Fibroblast of villous mesenchyme (primary cell): ENCODE data around the gene COP1. TPM values are rescaled to one million over a fixed set of nuclear protein-coding genes. Genes with fewer than 3 reads are reported as not detected.
"Not testable (repeated sequence)": the region's sequence is repeated elsewhere in the genome, so short reads cannot be mapped to it uniquely, and the experiment has no call there.

Experiments
- DNase-seq: peaks from one replicate; pipeline ENCODE4 v3.0.0-alpha.2; 2010; ENCODE audit warnings: low read depth
- H3K4me3 ChIP-seq: 2 replicates; pipeline ENCODE4 v1.5.1; 2011; ENCODE audit warnings: low read depth, mild to moderate bottlenecking, low read length
- total RNA-seq: library from RNA; depleted of rRNA; stranded (reverse); fragments of >200 nt; gene quantifications from 2 replicates; pipeline ENCODE4 v1.2.3, GENCODE V29; 2012
- TF ChIP-seq, protein P1 (sequence below): IDR thresholded peaks from 2 replicates; pipeline ENCODE4 v1.5.1; 2012; ENCODE audit warnings: low read depth, mild to moderate bottlenecking, low read length; ENCODE audit not compliant: insufficient read depth

COP1 gene
- total RNA-seq, 1 donor = 66.9 TPM

DNA sequence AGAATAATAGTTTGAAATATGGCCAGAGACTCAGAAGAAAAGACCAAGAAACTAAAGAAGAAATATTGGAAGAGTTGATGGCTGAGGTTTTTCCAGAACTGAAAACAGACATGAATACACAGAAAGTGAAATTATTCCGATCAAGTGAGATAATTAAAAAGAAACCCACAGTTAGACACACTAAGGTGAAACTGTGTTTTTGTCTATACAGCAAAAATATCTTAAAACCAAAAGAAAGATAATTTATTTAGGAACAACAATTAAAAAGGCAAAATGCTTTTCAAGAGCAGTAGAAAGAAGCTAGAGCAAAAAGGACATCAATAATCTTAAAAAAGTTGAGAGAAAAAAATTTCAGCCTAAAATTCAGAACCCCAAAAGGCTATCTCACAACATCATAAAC, 116.3 kb downstream of the COP1 start:
- DNase-seq = no peak
- TF ChIP-seq, protein P1, sequence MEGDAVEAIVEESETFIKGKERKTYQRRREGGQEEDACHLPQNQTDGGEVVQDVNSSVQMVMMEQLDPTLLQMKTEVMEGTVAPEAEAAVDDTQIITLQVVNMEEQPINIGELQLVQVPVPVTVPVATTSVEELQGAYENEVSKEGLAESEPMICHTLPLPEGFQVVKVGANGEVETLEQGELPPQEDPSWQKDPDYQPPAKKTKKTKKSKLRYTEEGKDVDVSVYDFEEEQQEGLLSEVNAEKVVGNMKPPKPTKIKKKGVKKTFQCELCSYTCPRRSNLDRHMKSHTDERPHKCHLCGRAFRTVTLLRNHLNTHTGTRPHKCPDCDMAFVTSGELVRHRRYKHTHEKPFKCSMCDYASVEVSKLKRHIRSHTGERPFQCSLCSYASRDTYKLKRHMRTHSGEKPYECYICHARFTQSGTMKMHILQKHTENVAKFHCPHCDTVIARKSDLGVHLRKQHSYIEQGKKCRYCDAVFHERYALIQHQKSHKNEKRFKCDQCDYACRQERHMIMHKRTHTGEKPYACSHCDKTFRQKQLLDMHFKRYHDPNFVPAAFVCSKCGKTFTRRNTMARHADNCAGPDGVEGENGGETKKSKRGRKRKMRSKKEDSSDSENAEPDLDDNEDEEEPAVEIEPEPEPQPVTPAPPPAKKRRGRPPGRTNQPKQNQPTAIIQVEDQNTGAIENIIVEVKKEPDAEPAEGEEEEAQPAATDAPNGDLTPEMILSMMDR = no peak
- no peak overlapping the region for H3K4me3 ChIP-seq

- not testable (repeated sequence) for H3K4me3 ChIP-seq, DNase-seq
Observed at GRCh38 chr1:176087746-176088145, 119.3 kb downstream of the COP1 start.

DNA sequence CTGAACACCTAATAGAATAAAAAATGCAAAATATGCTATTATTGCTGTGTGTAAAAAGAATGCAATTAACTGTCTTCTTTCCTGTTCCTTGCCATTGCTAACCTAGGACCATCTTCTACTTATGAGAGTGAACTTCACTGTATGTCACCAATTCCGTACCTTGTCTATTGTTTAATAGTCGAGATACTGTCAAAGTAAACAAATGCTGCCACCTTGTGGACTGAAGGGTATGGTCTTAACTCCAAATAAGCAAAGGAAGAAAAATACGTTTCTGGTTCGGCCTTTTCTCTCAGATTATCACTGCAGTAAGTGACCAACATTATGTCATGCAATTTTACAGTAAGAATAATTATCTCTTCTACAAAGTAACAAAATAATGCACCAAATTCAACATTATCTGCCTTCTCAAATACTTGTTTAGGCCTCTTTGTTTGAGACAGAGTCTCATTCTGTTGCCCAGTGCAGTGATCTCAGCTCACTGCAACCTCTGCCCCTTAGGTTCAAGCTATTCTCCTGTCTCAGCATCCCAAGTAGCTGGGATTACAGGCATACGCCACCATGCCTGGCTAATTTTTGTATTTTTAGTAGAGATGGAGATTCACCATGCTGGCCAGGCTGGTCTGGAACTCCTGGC, 133.4 kb downstream of the COP1 start:
- H3K4me3 ChIP-seq = no peak overlapping the region
- DNase-seq = peak; percentile 80
- TF ChIP-seq, protein P1 = peak; percentile 73

GRCh38 chr1:176068901-176069300, 138.2 kb downstream of the COP1 start:
- TF ChIP-seq, protein P1 = no peak
- no peak for DNase-seq

DNA sequence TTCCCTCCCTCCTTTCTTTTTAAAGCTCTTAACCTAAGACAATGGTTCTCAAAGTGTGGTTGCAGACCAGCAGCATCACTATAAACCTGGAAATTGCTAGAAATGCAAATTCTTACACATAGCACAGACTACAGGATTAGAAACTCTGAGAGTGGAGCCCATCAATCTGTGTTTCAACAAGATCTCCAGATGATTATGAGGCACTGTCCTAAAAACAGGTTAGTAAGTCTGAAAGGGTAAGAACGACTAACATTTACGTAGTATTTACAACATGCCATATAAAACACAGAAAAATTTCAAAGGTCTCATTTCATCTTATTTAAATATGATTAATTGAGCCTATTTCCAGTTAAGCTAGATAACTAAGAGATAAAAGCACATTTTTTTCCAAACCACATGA, 138.8 kb downstream of the COP1 start:
- no peak overlapping the region for H3K4me3 ChIP-seq
- DNase-seq = no peak
- TF ChIP-seq, protein P1 = no peak

More at GRCh38 chr1:176068901-176069300, 138.2 kb downstream of the COP1 start:
- no peak overlapping the region for H3K4me3 ChIP-seq

GRCh38 chr1:176066709-176067108, 140.4 kb downstream of the COP1 start:
- TF ChIP-seq, protein P1 = no peak
- H3K4me3 ChIP-seq = no peak overlapping the region
- DNase-seq = no peak

DNA sequence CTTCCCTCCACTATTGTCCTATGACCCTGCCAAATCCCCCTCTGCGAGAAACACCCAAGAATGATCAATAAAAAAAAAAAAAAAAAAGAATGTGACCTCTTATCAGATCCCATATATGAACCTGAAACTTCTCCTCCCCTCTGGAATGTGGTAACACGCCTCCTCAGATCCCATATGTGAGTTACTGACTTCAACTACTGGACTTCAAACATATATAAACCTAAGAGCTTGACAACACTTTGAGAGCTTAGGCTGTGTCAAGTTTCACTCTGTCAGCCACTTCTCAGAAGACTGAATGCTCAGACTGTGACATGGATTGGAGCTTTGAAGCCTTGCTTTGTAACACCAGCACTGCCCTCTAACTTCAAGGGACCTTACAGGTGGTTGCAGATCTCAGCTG, 148.4 kb downstream of the COP1 start:
- no peak overlapping the region for H3K4me3 ChIP-seq
- no peak for DNase-seq
- TF ChIP-seq, protein P1 = no peak
